HG02798 (cell line): ENCODE measurements around the gene HOXA1.

Experiments
- ATAC-seq: cut with Tn5 transposase; IDR thresholded peaks from one replicate; pipeline ENCODE4 v1.9.1; 2021; ENCODE audit warnings: mild to moderate bottlenecking; ENCODE audit not compliant: unreplicated experiment, poor library complexity

The HOXA1 gene

DNA sequence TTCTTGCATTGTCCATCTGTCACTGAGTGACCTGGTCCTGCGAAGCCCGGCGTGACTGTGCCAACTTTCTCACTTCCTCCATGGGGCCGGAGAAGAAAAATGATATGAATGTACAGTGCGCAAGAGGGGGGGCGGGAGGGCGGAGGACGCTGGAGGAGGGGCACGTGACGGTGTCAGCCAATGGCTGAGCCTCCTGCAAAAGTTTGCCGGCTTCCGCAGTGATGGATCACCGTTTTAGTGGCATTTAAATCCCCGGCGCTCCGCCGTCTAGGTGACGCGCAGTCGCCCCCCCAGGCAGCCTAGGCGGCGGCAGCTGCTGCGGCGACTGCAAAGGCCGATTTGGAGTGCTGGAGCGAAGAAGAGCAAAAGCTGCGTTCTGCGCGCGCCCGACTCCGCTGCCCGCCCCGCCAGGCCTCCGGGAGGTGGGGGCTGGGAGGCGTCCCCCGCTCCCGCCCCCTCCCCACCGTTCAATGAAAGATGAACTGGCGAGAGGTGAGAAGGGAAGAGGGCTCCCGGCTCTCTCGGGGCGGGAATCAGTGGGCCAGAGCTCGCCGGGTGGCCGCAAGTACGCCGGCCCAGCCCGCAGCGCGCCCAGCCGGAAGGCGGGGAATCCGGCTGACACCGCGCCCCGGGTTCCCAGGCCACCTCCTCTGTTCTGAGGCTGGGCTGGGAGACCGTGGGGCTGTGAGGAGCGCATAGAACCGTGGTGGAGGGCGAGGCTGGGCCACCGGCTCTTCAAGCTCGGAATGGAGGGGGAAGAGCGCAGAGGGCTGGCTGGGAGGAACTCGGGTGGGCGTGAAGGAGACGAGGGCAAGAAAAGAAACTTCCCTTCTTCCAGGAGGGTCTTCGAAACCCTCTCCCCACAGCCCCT, at the start of gene HOXA1:
Gene HOXA1 (minus strand): TSS at position 104 of the 871 bp plus-strand sequence. CDS start 88 bp downstream, at position 16.
- peak; percentile 88 for ATAC-seq

DNA sequence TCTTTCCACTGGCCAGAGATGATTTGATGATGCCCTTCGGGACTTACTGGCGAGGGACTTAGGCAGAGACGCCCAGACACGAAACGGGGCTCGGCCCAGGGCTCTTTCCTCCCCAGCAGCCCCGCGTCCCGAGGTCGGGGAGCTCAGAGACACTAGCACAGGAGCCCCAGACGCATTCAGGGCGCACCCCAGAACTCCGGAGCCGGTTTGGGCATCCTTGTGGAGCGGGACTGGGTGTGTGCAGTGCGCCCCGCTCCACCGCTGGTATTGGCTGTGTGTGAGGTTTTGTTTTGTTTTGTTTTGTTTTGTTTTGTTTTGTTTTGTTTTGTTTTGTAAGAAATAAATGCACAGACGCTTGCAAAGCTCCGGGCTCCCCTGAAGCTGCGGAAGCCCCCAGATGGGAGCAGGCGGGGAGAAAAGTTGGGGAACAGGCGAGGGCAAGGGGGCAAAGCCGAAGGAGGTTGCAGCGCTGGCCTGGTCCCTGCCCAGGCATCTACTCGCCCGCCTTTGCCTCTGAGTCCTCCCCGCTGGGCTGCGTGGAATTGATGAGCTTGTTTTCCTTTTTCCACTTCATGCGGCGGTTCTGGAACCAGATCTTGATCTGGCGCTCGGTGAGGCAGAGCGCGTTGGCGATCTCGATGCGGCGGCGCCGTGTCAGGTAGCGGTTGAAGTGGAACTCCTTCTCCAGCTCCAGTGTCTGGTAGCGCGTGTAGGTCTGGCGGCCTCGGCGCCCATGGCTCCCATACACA, 49.5 kb upstream of the HOXA1 start:
- no peak for ATAC-seq

DNA sequence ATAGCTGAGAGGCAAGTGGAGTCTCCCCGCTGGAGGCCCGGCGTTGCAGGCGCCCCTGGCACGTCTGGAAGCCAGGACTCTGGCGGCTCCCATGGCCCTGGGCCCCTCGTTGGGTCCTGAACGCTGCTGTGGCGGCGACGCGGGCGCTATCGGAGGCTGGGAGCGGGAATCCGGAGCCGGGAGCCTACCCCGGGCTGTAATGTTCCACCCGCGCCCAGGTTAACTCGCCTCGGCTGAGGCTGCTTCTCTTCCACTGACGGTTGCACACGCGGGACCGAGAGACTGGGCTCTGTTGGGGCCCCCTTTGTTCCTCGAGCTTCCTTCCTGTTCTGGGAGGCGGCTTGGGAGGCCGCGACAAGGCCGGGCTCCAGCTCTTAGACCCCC, 49.0 kb upstream of the HOXA1 start:
- no peak for ATAC-seq

DNA sequence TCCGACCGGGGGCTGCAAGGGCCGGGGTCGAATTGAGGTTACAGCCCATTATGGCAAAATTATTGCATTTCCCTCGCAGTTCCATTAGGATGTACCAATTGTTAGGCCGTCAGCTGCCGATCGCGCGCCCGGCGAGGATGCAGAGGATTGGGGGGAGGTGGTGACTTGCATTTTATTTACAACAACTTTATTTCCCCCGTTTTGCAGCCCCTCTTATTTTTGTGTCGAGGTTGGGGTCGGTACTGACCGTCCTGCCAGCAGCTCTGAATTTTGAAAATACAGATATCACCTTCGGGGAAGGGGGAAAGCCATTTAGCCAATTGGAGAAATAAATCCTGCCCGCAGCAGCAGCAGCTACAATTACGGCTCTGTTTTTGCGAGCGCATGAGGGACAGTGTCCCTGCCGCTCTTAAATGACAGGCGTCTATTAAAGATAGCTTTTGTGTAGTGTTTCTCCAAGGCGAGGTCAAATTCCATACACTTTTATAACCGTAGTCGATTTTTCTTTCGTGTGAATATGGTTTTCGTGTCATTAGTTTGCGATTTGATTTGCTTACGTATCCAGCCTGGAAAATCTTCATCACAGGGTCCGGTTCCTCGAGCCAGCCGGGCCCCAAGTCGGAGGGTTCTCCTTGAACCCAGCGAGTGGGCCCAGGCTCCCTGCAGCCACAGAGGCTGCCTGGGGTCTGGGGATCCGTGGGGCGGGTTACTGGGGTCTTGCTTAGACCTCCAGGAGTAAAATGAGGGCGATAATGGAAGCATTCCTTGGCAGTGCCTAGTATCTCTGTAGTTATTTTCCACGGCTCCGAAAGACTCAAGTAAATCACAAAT, 48.4 kb upstream of the HOXA1 start:
- ATAC-seq, result no peak

DNA sequence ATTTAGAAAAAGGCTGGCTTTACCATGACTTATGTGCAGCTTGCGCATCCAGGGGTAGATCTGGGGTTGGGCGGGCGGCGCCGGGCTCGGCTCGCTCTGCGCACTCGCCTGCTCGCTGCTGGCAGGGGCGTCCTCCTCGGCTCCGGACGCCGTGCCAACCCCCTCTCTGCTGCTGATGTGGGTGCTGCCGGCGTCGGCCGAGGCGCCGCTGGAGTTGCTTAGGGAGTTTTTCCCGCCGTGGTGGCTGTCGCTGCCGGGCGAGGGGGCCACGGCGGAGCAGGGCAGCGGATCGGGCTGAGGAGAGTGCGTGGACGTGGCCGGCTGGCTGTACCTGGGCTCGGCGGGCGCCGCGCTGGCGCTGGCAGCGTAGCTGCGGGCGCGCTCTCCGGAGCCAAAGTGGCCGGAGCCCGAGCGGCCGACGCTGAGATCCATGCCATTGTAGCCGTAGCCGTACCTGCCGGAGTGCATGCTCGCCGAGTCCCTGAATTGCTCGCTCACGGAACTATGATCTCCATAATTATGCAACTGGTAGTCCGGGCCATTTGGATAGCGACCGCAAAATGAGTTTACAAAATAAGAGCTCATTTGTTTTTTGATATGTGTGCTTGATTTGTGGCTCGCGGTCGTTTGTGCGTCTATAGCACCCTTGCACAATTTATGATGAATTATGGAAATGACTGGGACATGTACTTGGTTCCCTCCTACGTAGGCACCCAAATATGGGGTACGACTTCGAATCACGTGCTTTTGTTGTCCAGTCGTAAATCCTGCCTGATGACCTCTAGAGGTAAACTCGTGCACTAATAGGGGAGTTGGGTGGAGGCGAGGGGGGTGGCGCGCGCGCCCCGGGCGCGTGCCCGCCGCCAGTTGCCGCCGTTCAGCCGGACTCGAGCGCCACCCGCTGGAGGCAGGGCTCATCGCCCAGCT, 47.5 kb upstream of the HOXA1 start, which contains the start of gene HOXA5:
Gene HOXA5 (minus strand): TSS at position 659 of the 927 bp plus-strand sequence. CDS start 74 bp downstream, at position 585.
- ATAC-seq, result no peak

DNA sequence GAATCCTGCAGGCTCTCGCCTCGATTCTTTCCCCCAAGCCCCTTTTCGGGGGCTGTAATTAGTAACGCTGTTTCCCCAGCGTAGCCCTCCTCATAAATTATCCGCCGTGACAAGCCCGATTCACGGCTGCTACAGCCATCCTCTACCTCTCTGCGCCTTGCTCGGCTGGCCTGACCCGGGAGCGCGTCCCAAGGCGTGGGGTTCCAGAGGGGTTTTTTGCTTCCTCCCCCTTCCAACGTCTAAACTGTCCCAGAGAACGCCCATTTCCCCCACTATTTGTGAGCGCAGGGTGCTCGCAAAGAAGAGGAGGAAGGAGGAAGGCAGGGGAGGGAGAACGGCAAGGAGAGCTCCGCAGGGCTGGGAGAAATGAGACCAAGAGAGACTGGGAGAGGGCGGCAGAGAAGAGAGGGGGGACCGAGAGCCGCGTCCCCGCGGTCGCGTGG, 46.8 kb upstream of the HOXA1 start:
- ATAC-seq, result no peak

DNA sequence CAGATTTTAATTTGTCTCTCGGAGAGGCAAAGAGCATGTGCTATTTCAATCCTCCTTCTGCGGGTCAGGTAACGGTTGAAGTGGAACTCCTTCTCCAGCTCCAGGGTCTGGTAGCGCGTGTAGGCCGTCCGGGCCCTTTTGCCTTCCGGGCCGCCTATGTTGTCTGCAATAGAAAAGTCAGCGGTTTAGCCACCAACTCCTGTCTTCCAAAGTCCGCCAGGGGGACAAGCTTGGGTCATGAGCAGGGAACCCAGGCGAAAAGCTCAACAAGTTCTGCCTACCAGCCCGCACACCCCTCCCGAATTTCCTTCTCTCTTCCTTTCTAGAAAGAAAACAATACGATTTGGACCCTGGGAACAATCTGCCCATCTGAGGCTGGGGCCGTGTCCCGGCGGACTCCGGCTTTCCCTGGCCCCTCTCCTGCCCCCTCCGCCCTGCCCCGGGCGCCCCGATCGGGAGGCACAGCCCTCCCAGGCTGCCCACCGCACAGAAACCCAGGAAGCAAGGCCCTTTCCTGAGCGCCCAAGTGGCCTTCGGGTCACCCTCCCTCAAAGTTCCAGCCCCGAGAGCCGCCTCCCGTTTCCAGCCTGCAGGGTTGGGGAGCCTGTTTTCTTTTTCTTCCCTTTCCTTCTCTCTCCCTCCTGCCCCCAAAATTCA, 46.3 kb upstream of the HOXA1 start:
- ATAC-seq, result no peak

DNA sequence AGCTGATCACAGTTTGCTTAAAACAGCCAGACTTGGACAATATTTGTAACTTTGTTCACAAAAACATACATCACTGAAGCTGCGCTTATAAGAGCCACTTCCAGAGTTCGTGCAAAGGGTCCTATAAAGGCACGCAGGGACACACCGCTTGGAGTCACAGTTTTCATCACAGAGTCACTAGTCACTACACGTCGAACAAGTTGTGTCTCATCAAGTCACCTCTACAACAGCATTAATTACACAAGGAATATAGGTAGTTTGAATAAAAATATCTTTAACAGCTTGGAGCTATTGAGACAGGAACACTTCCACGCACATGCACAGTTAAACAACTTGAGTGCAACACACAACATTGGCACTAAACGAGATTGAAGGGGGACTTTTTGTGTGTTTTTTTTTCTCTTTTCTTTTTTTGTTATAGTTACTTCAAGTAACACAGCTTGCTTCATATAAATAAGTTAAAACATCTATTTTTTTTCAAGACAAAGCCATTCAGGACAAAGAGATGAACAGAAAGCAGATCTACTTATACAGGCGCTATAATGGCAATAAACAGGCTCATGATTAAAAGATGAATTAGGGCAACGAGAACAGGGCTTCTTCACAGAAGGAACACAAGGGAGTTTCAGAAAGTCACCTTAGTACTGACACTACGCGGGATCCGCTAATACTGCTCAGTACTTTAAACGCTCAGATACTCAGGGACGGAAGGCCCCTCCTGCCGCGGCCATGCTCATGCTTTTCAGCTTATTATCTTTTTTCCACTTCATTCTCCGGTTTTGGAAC, 45.5 kb upstream of the HOXA1 start:
- ATAC-seq, result no peak

DNA sequence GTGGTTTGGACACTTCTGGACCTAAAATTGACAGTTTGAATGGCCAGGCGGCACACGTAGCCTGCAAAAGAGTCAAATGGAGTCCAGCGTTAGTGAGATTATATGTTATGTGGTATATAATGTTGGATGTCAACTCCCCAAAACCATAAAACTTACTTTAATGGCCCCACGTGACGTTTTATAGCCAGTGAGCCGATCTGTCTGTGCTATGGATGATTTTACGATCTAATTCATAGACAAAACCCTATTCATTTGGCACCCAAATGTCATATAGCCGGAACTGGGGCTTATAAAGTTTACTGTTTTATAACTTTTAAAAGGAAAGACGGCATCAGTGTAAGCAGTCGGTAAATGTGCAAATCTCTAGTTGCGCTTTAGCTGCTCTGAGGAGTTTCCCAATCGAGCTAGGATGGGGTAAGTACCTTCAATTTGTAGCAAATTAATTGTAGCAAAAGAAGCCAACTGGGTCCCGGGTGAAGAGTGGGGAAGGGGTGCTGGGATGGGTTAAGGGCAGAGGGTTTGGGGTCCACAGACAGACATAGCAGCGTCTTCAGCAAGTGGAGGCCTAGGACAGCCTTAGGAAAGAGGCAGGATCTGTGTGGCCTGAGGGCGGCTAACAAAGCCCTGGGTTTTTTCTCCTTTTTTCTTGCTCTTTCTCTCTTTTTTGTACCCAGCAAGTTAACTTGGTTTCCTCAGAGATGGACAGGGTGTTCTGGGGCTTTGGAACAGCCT, 44.5 kb upstream of the HOXA1 start:
- ATAC-seq, result no peak

DNA sequence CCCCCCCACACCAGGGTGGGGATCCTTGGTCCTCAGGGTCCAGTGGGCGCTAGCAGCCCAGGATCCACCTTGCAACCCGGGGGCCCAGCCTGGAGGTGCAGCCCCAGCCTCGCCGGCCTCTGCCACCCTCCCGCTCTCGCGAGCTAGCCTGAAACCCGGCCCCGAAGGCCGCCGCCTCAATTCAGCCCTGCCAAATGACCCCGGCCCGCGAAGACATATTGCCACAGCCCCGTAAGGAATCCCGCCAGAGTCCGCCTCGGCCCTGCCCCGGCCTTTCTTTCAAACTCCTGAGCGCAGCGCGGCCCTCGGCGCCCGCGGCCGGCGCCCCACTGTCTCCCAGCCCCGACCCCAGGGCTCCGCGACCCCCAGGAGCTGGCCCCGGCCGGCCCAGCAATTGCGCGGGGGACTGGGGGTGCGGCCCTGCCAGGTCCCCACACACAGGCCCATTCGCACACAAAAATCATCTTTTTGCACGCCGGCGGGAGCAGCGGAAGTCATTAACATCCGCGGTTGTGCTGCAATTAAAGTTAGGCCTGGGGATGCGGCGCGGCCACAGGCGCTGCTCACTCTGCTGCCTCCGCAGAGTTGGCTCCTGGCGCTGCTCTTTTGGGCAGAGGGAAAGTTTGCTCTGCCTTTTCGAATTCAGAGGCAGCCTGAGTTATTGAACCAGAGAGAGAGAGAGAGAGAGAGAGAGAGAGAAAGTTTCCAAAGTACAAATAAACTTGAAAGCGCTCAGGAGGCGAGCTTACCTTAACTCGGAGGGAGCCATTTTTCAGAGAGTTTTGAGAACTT, 43.7 kb upstream of the HOXA1 start:
- no peak for ATAC-seq

DNA sequence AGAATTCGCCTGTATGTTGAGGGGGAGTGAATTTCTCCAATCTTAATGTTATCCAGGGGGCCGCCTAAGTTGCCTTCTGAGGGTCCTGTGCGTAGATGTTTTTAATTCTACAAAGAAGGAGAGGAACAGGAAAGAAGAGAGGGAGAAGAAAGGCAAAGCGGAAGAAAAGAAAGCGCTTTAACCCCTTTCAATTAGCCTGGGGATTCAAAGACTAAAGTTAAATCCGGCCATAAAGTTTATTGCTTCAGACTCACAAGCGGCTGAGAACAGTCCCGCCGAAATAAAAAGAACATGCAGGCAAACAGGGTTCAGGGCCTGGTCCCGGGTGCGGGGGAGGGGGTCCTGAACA, 43.2 kb upstream of the HOXA1 start:
- no peak for ATAC-seq

DNA sequence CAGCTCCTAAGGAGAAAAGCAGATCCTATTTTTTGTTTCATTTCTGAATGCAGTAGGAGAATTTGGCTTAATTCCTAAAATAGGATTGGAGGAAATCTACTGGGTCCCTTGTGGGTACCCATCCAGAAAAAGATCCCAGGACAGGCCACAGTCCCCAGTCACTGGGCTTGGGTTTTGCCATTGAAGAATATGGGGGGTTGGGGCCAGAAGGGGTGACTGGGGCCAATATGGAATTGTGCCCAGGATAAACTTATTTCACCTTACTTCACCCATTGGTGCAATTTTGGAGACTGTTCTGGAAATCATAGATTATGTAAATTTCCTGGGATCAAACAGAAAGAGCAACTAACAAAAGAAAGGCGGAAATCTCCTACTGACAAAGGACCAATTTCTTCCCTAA, 42.7 kb upstream of the HOXA1 start:
- no peak for ATAC-seq

DNA sequence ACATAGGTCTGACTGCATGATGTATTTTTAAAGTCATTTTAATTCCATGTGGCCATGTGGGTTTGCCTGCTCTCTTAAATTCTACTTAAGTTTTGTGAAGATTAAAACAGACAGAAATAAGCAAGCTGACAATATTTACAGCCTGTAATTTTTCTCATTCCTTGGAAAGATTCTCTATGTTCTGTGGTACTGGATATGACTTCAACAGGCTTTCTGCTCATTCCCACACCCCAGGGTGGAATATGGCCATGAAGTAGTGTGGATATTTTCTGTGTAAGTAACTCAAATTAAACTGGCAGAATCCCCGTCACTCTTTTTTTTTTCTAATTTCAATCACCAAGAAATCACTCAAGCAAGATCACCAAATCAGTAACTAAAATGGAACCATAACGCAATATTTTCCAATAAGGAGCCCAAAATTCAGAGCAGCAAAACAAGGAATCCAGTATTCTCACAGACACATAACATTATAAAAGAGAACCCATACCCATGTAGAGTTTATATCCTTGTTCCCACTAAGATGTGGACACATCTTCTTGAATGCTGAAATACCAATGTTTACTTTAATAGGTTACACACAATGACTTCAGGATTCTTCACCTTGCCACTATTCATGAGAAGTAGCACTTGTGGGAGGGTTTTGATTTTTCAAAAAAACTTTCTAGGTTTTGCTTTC, 42.0 kb upstream of the HOXA1 start:
- no peak for ATAC-seq

DNA sequence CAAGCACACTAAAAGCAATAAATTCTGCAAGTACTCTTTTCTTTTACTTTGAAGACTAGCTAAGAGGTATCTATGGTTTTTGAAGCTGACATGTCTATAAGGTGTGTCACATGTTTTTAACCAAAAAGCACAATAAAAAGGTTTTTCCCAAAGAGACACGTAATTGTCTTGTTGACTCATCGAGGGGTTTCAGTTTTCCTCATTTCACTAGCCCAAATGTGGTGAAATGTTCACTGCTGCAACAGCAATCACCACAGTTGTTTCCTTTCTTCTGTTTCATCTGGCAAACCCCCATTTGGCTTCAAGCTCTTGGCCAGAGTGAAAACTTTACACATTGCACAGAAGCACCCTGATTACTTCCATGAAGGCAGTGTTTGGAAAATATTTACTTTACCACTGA, 38.6 kb upstream of the HOXA1 start:
- no peak for ATAC-seq

DNA sequence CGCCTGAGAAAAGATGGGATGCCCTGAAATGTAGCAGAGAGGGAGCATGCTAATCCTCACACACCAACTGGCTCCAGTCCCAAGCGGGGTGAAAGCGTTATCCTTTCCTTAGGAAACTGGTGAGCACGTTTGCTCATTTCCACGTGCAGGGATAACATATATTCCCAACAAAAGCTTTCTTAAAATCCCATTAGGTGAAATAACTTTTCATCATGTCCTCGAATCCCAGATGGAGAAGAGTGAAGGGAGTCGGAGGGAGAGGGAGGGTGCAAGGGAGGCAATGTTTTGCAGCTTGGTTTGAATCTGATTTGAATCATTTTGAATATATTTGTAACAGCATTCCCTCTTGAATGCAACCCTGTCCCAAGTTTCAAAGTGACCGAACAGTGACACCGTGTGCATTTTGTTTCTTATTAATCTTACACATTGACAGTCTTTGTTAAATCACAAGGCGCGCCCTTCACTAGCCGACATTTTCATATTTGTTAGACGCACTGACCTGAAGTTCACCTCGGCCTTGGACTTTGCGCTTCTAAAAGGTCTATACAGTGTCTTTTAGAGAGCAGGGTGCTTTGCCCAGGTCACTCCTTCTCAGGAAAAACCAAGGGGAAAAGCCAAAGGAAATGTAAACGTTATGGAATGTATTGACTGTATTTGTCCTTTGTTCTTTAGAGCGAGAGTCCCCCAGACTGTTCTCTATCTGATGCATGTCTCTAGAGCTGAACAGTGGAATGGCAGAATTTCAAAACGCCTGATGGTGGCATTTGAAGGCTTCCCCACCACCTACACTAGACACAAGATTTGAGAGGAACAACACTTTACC, 37.8 kb upstream of the HOXA1 start:
- no peak for ATAC-seq

DNA sequence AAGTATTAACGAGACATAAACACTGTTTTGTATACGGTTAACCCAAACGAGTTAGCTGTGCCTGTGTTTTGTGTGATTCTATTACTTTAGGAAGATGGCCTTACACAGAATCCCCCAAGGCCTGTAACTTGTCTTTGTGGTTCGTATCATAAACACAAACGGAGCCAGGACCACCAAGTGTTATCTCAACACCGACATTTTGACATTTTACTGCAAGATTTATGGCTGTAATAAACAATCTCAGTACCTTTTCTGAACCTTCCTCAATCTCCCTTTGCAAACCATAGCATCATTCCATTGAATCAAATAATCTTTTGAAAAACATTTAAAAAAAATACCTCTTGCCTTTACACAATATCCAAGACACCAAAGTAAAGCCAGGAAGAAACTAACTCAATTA, 37.2 kb upstream of the HOXA1 start:
- no peak for ATAC-seq
